ENCODE results near the gene SH2D3C. TPM values are rescaled to one million over a fixed set of nuclear protein-coding genes. Genes with fewer than 3 reads are reported as not detected.

The SH2D3C gene
- total and polyA plus RNA-seq, 9 of the 15 experiments (the other 6 are each of a cell fraction or from before 2014, with no cell fraction given) = 0.03 to 1.2 (median 0.22) TPM; not detected in 1

DNA sequence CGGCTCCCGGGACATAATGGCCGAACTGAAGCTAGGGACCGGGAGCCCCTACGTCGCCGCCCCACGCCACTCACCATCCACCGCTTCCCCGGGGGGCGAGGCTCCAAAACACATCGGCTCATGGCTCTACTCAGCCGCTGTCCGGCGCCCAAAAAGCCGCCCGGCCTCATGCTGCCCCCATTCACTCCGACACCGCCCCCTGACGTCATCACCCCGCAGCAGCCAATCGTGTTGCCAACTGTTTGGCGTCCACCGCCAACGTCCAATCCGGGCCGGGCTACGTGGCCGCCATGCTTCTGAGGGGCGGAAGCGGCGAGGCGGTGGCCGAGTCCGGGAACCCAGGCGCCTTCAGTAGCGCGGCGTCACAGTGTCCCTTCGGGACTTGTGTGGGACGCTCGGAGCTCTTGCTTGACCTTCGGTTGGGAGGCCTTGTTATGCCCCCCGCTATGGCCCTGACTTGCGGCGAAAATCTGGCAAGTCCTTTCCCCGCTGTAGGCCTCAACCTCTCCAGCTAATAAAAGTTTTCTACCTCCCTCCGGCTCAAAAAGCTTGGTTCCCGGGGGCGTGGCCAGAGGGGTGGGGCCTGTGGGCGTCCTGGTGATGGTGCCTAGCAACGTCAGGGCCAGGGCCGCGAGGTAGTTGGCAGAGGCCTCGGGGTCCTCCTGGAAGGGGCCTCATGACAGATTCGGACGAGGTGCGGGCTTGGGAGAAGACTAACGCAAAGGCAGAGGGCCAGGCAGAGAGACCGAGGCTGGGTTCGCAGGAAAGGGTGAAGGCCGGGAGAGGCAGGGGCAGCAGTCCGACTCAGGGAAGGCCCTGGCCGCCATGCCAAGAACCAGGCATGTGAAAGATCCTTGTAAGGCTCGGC is 62.8 kb downstream of the SH2D3C start, which contains the start of the genes PTRH1 and TTC16 (continued):
- TF ChIP-seq, protein P1, sequence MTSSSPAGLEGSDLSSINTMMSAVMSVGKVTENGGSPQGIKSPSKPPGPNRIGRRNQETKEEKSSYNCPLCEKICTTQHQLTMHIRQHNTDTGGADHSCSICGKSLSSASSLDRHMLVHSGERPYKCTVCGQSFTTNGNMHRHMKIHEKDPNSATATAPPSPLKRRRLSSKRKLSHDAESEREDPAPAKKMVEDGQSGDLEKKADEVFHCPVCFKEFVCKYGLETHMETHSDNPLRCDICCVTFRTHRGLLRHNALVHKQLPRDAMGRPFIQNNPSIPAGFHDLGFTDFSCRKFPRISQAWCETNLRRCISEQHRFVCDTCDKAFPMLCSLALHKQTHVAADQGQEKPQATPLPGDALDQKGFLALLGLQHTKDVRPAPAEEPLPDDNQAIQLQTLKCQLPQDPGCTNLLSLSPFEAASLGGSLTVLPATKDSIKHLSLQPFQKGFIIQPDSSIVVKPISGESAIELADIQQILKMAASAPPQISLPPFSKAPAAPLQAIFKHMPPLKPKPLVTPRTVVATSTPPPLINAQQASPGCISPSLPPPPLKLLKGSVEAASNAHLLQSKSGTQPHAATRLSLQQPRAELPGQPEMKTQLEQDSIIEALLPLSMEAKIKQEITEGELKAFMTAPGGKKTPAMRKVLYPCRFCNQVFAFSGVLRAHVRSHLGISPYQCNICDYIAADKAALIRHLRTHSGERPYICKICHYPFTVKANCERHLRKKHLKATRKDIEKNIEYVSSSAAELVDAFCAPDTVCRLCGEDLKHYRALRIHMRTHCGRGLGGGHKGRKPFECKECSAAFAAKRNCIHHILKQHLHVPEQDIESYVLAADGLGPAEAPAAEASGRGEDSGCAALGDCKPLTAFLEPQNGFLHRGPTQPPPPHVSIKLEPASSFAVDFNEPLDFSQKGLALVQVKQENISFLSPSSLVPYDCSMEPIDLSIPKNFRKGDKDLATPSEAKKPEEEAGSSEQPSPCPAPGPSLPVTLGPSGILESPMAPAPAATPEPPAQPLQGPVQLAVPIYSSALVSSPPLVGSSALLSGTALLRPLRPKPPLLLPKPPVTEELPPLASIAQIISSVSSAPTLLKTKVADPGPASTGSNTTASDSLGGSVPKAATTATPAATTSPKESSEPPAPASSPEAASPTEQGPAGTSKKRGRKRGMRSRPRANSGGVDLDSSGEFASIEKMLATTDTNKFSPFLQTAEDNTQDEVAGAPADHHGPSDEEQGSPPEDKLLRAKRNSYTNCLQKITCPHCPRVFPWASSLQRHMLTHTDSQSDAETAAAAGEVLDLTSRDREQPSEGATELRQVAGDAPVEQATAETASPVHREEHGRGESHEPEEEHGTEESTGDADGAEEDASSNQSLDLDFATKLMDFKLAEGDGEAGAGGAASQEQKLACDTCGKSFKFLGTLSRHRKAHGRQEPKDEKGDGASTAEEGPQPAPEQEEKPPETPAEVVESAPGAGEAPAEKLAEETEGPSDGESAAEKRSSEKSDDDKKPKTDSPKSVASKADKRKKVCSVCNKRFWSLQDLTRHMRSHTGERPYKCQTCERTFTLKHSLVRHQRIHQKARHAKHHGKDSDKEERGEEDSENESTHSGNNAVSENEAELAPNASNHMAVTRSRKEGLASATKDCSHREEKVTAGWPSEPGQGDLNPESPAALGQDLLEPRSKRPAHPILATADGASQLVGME (CRISPR knock-in tag; IDR thresholded peaks at IDR 0.05) = no peak
- TF ChIP-seq, protein P2, sequence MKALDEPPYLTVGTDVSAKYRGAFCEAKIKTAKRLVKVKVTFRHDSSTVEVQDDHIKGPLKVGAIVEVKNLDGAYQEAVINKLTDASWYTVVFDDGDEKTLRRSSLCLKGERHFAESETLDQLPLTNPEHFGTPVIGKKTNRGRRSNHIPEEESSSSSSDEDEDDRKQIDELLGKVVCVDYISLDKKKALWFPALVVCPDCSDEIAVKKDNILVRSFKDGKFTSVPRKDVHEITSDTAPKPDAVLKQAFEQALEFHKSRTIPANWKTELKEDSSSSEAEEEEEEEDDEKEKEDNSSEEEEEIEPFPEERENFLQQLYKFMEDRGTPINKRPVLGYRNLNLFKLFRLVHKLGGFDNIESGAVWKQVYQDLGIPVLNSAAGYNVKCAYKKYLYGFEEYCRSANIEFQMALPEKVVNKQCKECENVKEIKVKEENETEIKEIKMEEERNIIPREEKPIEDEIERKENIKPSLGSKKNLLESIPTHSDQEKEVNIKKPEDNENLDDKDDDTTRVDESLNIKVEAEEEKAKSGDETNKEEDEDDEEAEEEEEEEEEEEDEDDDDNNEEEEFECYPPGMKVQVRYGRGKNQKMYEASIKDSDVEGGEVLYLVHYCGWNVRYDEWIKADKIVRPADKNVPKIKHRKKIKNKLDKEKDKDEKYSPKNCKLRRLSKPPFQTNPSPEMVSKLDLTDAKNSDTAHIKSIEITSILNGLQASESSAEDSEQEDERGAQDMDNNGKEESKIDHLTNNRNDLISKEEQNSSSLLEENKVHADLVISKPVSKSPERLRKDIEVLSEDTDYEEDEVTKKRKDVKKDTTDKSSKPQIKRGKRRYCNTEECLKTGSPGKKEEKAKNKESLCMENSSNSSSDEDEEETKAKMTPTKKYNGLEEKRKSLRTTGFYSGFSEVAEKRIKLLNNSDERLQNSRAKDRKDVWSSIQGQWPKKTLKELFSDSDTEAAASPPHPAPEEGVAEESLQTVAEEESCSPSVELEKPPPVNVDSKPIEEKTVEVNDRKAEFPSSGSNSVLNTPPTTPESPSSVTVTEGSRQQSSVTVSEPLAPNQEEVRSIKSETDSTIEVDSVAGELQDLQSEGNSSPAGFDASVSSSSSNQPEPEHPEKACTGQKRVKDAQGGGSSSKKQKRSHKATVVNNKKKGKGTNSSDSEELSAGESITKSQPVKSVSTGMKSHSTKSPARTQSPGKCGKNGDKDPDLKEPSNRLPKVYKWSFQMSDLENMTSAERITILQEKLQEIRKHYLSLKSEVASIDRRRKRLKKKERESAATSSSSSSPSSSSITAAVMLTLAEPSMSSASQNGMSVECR (CRISPR knock-in tag; IDR thresholded peaks at IDR 0.05) = peak; percentile 90
- TF ChIP-seq ZBTB17 (CRISPR knock-in tag; IDR thresholded peaks at IDR 0.05) (no peak), SPI1 (IDR thresholded peaks at IDR 0.05; ENCODE audit: borderline replicate concordance, low read depth, low read length) (no peak), YY1 (IDR thresholded peaks at IDR 0.05; ENCODE audit: borderline replicate concordance in 1 of 3, control insufficient read depth in 1 of 3, extremely low read depth in 1 of 3, insufficient read depth in 3 of 3, insufficient read length in 1 of 3, insufficient replicate concordance in 2 of 3, low read depth in 1 of 3, low read length in 2 of 3) (peak; percentile 99 to 100 (median 100)), ZKSCAN3 (CRISPR knock-in tag; IDR thresholded peaks at IDR 0.05) (no peak)
- TF ChIP-seq, protein P3, sequence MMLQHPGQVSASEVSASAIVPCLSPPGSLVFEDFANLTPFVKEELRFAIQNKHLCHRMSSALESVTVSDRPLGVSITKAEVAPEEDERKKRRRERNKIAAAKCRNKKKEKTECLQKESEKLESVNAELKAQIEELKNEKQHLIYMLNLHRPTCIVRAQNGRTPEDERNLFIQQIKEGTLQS (IDR thresholded peaks at IDR 0.05) = peak; percentile 99
- TF ChIP-seq, protein P3 (CRISPR knock-in tag; conservative IDR thresholded peaks at IDR 0.05) = peak; percentile 81; the same call in 1 of the 2 replicates
- TF ChIP-seq, protein P4, sequence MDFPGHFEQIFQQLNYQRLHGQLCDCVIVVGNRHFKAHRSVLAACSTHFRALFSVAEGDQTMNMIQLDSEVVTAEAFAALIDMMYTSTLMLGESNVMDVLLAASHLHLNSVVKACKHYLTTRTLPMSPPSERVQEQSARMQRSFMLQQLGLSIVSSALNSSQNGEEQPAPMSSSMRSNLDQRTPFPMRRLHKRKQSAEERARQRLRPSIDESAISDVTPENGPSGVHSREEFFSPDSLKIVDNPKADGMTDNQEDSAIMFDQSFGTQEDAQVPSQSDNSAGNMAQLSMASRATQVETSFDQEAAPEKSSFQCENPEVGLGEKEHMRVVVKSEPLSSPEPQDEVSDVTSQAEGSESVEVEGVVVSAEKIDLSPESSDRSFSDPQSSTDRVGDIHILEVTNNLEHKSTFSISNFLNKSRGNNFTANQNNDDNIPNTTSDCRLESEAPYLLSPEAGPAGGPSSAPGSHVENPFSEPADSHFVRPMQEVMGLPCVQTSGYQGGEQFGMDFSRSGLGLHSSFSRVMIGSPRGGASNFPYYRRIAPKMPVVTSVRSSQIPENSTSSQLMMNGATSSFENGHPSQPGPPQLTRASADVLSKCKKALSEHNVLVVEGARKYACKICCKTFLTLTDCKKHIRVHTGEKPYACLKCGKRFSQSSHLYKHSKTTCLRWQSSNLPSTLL (IDR thresholded peaks at IDR 0.05) = no peak
- TF ChIP-seq, protein P5, sequence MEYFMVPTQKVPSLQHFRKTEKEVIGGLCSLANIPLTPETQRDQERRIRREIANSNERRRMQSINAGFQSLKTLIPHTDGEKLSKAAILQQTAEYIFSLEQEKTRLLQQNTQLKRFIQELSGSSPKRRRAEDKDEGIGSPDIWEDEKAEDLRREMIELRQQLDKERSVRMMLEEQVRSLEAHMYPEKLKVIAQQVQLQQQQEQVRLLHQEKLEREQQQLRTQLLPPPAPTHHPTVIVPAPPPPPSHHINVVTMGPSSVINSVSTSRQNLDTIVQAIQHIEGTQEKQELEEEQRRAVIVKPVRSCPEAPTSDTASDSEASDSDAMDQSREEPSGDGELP (CRISPR knock-in tag; IDR thresholded peaks at IDR 0.05; ENCODE audit: borderline replicate concordance) = 0 out of 2 replicates have a peak, but pooled peaks have one; percentile 58

Measured in K562 (cell line).